Adipose tissue (tissue), 3 donors: ENCODE measurements around the gene KCNG3. TPM values are rescaled to one million over a fixed set of nuclear protein-coding genes. Genes with fewer than 3 reads are reported as not detected.
"Not testable (repeated sequence)": the region's sequence is repeated elsewhere in the genome, so short reads cannot be mapped to it uniquely, and the experiment has no call there.

ENCODE experiments used
- H3K27ac ChIP-seq: one replicate; pipeline ENCODE4 v1.5.1; 2013; ENCODE audit warnings: low read depth, low read length
- WGBS, 3 donors: extraction: QIAGEN DNeasy Blood & Tissue Kit; methylation state at CpG; one replicate each; pipeline ENCODE4 v1.1.7; 2013; 5-methylcytosine and 5-hydroxymethylcytosine counted together
- polyA plus RNA-seq, 3 donors: library from polyadenylated mRNA; stranded (reverse); fragments of 200-250 nt; gene quantifications; one replicate each; pipeline ENCODE4 v1.2.3, GENCODE V29; 2013
- donor health status: healthy with polysubstance abuse.
- donor health status: Bipolar disorder and iron deficiency.
- donor health status: healthy.

KCNG3 gene
- polyA plus RNA-seq, 3 donors, result 0.04 to 0.05 TPM; not detected in 1

DNA sequence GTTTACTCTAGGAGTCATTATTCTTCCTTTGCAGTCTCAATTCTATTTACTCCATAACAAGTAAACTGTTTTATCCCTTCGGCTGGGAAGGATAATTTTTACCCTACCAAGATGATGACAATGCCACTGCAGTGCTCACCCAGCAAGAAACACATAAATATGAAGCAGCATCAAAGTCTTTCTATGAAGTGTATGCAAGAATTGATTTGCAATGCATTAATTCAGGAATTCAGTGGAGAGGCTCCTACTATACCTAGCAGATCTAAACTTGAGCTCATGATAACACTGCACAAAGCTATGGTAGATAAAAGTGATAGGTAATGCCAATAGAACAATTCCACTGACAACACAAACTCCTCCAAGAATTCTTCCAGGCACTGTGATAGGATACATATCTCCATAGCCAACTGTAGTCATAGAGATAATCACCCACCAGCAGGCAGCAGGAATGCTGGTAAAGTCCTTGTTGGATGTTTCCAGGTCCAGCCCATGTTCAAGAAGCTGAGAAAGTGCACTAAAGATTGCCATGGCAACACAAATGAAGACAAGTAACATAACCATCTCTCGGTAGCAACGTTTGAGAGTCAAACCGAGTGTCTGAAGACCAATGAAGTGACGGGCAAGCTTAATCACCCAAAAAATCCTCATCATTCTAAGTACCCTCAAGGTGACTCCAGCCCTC lies 49.9 kb downstream of the KCNG3 start:
- H3K27ac ChIP-seq, result no peak overlapping the region
- 74 to 84% (median 76%) methylated on average over 5 of the region's 5 CpGs for WGBS, 3 donors

DNA sequence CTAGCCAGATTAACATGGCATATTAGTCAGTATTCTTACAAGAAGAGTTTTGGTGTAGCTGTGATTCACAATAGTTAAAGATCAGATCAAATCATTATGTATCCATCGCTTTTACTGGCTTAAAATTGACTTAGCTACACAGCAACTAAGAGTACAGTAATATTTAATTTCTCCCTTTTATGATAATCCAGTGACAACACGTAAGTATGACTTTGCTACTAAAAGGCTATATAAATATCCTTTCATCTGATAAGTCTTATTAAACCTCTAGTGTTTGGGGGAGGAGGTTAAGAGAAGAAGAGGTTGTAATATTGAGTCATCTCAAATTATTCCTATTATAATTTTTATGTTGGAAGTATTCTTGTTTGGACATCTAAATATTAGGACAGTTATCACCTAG lies 51.0 kb downstream of the KCNG3 start:
- WGBS, 3 donors, result 73 to 86% (median 84%) methylated on average over 2 of the region's 2 CpGs
- H3K27ac ChIP-seq, result no peak overlapping the region

DNA sequence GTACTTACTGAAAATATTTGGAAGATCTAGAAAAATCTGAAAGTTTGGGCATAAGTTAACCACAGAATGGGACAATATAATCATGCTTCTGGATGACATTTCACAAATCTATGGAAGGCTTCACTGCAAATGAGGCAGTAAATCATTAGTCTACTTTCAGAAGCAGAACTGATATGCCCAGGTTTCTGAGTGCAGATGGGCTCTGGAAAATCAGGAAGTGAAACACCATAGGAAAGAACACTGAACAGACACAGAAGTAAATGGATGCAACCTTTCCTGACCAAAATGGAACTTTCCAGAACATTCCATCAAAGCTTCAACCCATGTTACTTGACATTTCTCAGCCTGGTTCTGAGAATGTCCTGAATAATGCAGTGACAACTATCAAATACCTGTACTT lies 55.1 kb downstream of the KCNG3 start:
- no peak overlapping the region for H3K27ac ChIP-seq

DNA sequence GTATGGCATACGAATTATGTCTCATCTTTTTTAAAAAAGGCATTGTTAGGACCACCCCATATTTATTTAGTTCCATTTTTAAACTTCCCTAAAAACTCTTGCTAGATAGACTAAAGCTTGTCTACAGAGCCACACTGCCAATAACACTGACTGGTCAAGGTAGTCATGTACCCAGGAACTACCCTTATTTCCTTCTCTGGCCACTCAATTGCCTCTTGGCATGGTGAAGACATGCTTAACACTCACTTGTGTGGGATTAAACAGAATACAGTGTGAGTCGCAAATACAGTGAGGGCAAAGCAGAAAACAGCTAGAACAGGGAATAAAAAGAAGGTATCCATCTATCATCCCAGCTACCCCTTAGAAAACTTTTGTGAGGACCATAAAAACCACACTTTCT lies 57.4 kb downstream of the KCNG3 start:
- no peak overlapping the region for H3K27ac ChIP-seq
- 82 to 88% (median 84%) methylated on average over 2 of the region's 2 CpGs for WGBS, 3 donors

DNA sequence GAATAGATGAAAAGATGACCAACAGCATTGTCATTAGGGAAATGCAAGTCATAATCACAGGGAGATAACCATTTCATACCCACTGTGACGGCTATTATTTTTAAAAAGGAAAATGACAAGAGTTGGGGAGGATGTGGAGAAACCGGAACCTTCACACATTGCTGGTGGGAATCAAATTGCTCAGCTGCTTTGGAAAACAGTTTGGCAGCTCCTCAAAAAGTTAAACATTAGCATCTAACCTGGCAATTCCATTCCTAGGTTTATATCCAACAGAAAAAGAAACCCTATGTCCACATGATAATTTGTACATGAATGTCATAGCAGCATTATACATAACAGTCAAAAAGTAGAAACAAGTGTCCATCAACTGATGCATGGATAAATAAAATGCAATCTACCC lies 58.2 kb downstream of the KCNG3 start:
- WGBS, 3 donors, result 61 to 81% (median 74%) methylated on average over 2 of the region's 2 CpGs
- H3K27ac ChIP-seq, result no peak overlapping the region

DNA sequence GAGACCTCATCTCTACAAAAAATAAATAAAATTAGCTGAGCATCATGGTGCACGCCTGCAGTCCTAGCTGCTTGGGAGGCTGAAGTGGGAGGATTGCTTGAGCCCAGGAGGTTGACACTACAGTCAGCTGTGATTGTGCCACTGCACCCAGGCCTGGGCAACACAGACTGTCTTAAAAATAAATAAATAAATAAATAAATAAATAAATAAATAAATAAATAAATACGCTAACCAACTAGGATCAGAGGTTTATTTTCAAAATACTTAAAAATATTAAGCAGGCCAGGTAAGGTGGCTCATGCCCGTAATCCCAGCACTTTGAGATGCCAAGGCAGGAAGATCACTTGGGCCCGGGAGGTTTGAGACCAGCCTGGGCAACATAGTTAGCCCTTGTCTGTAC lies 63.6 kb downstream of the KCNG3 start:
- WGBS, 3 donors, result 95 to 96% (median 96%) methylated on average over 4 of the region's 4 CpGs
- no peak overlapping the region for H3K27ac ChIP-seq

DNA sequence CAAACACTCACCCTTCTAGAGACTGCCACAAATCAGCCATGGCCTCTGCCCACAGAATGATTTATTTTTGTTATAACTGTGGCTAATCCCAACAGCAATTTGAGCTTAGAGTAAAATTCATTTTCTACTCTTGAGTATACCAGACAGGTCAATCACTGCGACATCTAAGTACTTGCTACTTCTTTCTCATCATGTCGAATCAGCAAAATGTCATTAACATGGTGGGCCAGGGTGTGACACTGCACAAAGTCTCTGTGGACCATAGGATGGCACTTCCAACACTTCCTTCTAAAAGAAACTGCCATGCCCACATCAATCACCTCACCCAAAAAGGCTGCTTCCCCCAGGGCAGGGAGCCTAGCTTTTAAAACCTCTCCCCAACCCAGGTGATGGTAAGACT lies 64.4 kb downstream of the KCNG3 start:
- WGBS, 3 donors, result 84 to 88% (median 87%) methylated on average over 2 of the region's 2 CpGs
- H3K27ac ChIP-seq, result no peak overlapping the region

DNA sequence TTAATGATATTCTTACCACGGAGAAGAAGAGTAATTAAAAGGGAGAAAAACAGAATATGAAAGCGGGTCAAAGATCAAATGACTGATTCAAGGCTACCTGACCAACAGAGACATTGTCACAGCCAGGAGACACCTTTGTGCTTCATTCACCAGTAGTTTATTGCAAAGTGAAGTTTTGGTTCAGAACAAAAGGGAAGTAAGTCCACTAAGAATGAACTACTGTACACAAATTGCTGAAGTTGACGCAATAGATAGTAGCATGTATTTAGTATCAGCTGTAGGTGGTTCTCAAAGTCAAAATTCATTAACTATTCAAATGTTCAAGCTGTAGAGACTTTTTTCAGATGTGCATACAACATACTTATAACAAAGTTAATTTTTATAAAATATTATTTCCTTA lies 68.1 kb downstream of the KCNG3 start:
- H3K27ac ChIP-seq, result no peak overlapping the region
- whole genome bisulfite sequencing, 3 donors, result 68 to 89% (median 75%) methylated on average over 3 of the region's 3 CpGs

DNA sequence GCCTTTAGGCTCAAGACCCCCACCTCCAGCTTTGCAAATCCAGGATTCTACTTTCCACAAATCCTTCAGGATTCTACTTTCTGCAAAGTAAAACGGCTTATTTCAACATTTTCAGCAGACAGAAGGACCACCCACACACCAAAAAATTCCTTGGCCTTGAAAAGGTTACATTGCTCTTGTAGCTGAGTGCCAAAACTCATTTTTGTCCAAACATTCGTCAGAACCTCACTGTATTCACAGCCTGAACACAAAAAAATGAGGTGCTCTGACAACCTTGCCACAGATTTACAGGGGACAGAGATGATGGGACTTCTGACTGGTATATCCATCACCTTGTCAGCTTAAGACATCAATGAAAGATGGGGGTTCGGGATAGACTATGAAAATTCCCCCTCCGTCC lies 69.7 kb downstream of the KCNG3 start:
- WGBS, 3 donors, result 55 to 63% (median 63%) methylated on average over 4 of the region's 4 CpGs
- no peak overlapping the region for H3K27ac ChIP-seq

DNA sequence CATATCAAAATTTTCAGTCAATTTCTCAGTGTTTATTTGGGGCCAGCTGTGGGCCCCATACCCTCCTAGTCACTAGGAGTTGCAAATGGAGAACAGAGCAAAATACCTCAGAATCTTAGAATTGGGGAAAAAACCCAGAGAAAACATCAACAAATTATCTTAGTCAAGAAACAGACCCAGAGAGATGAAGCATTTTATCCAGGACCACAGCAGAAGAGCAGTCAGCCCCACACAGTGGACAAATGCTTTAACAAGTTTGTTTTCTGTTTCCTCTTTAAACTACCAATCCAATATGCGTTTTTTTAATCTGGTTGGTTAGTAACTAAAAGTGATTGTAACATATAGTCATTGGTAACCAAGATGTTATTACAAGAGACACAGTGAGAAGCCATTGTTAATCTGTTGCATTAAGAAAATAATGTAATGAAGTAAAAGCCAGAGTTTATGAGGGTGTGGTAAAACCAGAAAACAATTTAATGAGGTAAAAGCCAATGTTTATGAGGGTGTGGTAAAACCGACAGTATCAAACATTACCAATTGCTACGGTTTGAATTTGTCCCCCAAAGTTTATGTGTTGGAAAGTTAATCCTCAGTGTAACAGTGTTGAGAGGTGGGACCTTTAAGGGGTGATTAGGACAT lies 72.1 kb downstream of the KCNG3 start:
- 73 to 86% (median 79%) methylated on average over 3 of the region's 3 CpGs for WGBS, 3 donors
- no peak overlapping the region for H3K27ac ChIP-seq

DNA sequence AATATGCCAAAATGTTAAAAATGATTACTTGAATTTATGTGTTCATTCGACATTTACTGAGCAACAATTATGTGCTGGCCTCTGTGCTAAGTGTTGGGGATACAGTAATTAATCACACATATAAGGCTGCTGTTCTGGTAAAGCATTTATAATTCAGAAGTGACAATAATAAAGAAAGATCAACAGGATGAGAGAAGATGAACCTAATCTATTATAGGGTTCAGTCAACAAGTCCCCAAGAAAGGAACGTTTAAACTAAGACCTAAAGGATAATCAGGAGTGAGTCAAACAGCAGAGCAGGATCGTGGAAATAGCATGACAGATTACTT lies 72.7 kb downstream of the KCNG3 start:
- H3K27ac ChIP-seq, result no peak overlapping the region
- WGBS, 3 donors, result 75 to 83% (median 80%) methylated on average over 3 of the region's 3 CpGs

DNA sequence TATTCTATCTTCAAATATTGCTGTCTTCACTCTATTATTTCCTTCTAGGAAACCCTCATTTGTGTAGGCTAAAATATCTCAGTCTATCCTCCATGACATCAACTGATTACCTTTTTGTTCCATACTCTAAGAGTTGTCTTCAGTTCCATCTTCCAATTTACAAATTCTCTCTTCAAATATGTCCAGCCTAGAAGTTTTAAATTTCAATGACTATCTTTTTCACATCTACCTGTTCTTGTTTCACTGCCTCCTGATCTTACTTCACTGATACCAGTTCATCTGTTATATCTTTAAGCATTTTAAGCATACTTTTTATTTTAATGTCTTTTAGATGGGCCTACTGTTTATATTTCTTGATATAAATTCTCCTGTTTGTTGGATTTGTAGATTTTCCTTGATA lies 79.1 kb downstream of the KCNG3 start:
- H3K27ac ChIP-seq, result no peak overlapping the region

DNA sequence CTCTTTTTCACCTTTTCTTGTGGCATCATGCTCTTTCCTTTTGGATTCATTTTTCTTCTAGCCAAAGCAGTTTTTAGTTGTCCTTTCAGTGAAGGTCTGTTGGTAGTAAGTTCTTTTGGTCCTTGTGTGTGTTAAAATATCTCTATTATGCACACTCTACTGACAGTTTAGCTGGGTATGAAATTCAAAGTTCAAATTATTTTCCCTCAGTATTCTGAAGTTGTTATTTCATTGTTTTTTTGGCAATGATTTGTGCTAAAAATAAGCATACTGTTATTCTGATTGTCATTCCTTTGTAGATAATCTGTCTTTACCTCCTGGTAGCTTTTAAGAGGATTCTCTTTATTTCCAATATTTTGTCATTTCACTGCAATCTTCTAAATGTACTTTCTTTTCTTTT lies 79.6 kb downstream of the KCNG3 start:
- H3K27ac ChIP-seq, result no peak overlapping the region

DNA sequence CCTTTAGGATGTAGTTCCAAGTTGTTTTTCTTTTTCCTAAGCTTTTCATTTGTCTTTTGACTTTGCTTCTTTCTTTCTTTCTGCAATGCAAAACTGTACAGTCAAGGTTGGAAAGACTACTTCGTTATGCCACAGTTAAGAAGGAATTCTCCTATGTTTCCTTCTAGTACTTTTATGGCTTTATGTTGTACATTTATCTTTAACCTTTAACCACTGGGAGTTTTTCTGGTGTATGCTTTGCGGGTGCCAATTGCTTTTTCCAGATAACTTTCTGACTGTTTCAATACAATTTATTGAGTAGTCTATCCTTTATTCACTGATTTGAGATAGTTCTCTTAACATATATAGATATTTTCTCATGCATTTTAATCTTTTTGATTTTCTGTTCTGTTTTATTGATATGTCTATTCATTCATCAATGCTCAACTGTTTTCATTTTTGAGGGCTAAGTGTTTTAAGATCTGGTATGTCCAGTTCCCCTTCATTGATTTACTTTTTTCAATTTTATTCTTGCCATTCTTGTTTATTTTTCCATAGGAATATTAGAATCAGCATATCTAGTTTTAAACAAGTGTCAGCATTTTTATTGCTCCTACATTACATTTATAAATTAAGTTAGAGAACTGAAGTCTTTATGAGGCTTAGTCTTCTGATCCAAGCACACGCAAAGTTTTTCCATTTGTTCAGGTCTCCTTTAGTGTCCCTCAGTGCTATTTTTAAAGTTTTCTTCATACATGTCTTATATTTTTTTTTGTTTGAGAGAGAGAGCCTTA lies 82.9 kb downstream of the KCNG3 start:
- no peak overlapping the region for H3K27ac ChIP-seq
- WGBS, 3 donors, result 63 to 86% (median 69%) methylated on average over 3 of the region's 3 CpGs

DNA sequence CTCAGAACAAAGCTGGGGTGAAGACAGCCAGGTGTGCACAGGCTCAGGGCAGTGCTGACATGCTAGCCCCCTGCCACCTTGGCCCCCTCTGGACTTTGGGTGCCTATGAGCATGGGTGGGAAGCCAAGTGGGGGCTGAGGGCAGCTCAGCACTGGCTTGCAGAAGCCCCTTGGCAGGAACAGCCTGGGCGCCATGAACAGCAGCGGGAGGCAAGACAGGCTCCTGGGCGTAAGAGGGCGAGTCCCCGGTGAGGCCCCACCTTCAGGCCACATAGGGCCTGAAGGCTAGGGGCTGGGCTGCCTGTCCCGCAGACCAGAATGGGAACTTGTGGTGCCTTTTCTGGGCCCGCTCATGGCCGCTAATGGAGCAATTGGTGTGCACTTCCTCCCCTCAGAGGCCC lies 85.8 kb downstream of the KCNG3 start:
- H3K27ac ChIP-seq, result no peak overlapping the region

DNA sequence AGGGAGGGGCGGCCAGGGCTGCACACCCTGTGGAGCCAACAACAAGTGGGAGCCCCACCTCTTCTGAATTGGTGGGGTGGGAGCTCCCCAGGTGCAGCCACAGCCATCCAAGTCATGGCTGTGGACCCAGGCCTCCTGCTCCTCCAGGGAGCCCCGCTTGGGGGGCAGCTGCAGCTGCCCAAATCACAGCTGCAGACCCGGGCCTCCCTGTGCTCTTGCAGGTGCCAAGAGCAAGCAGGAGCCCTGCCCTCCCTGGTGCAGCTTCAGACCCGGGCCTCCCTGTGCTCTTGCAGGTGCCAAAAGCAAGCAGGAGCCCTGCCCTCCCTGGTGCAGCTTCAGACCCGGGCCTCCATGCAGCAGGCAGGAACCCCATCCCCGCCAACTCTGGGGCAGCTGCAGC lies 86.3 kb downstream of the KCNG3 start:
- no peak overlapping the region for H3K27ac ChIP-seq
- WGBS, 3 donors, result 82 to 92% (median 89%) methylated on average over 6 of the region's 6 CpGs

More for the DNA sequence above, 85.8 kb downstream of the KCNG3 start:
- 93 to 97% (median 94%) methylated on average over 7 to 8 of the region's 8 CpGs for WGBS, 3 donors

DNA sequence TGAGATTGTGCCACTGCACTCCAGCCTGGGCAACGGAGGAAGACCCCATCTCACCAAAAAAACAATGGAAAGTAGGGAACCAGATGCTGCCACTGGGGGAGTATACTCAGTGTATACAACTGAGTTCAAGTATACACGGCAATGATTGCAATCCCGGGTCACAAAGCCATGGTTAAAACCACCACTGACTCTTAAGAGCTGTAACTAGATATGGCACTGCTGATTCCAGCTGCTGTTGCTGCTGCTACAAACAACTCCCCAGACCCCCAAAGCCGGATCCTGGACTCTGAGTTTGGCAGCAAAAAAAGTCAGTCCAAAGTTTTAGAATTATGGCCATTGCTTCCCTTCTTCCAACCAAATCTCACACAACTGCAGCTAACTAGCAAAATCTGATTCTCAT lies 89.1 kb downstream of the KCNG3 start:
- H3K27ac ChIP-seq, result no peak overlapping the region
- 72 to 81% (median 80%) methylated on average over 4 of the region's 4 CpGs for WGBS, 3 donors

DNA sequence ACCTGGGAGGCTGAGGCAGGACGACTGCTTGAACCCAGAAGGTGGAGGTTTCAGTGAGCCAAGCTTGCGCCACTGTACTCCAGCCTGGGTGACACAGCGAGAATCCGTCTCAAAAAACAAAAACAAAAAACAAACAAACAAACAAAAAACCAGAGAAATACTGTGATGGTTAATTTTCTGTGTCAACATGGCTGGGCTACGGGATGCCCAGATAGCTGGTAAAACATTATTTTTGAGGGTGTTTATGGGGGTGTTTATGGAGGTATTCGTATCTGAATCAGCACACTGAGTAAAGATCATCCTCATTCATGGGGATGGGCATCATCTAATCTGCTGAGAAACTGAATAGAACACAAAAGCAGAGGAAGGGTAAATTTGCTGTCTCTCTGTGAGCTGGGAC lies 92.0 kb downstream of the KCNG3 start:
- 90 to 94% (median 94%) methylated on average over 6 of the region's 6 CpGs for WGBS, 3 donors
- no peak overlapping the region for H3K27ac ChIP-seq

DNA sequence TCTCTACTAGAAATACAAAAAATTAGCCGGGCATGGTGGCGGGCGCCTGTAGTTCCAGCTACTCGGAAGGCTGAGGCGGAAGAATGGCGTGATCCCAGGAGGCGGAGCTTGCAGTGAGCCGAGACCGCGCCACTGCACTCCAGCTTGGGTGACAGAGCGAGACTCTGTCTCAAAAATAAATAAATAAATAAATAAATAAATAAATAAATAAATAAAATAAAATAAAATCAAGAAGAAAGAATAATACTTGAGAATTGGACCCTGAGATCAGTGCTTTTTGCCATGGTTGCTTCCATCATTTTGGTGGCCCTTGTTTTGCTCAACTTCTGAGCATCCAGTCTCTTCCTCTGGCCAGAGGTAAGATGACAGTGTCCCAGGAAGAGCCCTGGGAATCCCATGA lies 95.7 kb downstream of the KCNG3 start:
- not testable (repeated sequence) for H3K27ac ChIP-seq

DNA sequence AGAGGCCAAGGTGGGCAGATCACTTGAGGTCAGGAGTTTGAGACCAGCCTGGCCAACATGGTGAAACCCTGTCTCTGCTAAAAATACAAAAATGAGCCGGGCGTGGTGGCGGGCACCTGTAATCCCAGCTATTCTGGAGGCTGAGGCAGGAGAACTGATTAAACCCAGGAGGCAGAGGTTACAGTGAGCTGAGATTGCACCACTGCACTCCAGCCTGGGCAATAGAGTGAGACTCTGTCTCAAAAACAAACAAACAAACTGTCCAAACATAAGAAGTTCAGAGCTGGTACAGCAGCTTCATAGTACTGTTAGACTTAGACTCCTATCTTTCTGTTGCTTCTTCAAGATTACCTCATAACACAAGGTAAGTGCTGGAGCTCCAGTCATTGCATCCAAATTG lies 100.5 kb downstream of the KCNG3 start:
- H3K27ac ChIP-seq, result not testable (repeated sequence)
- WGBS, 3 donors, result 99 to 100% (median 99%) methylated on average over 3 of the region's 3 CpGs

More for the DNA sequence above, 95.7 kb downstream of the KCNG3 start:
- WGBS, 3 donors, result 92 to 97% (median 93%) methylated on average over 11 of the region's 11 CpGs
